ENCODE results near the gene CHN1.

Gene CHN1

DNA sequence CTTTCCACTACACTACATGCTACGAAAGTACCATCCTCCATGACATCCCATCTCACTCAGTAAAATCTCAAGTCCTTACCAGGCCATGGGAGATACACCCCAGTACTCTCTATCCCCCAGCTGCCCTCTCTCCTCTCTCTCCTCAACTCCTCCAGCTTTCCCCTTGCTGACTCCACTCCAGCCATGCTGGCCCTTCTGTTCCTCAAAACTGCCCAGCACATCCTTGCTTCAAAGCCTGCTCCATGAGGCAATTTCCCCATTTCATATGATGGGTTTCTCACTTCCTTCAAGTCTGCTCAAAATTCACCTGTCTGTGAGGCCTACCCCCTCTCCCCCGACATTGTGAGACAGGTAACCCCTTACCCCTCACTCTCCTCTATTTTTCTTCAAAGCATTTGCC, 8.6 kb downstream of the CHN1 start:
- no peak for TF ChIP-seq SIN3A (IDR thresholded peaks at IDR 0.05; ENCODE audit: borderline replicate concordance, insufficient read depth, low read length)
- TF ChIP-seq, protein P1, sequence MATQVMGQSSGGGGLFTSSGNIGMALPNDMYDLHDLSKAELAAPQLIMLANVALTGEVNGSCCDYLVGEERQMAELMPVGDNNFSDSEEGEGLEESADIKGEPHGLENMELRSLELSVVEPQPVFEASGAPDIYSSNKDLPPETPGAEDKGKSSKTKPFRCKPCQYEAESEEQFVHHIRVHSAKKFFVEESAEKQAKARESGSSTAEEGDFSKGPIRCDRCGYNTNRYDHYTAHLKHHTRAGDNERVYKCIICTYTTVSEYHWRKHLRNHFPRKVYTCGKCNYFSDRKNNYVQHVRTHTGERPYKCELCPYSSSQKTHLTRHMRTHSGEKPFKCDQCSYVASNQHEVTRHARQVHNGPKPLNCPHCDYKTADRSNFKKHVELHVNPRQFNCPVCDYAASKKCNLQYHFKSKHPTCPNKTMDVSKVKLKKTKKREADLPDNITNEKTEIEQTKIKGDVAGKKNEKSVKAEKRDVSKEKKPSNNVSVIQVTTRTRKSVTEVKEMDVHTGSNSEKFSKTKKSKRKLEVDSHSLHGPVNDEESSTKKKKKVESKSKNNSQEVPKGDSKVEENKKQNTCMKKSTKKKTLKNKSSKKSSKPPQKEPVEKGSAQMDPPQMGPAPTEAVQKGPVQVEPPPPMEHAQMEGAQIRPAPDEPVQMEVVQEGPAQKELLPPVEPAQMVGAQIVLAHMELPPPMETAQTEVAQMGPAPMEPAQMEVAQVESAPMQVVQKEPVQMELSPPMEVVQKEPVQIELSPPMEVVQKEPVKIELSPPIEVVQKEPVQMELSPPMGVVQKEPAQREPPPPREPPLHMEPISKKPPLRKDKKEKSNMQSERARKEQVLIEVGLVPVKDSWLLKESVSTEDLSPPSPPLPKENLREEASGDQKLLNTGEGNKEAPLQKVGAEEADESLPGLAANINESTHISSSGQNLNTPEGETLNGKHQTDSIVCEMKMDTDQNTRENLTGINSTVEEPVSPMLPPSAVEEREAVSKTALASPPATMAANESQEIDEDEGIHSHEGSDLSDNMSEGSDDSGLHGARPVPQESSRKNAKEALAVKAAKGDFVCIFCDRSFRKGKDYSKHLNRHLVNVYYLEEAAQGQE (IDR thresholded peaks at IDR 0.05; ENCODE audit: insufficient read depth in 1 of 2, low read depth in 2 of 2, low read length in 2 of 2): no peak
- TF ChIP-seq TAF1 (IDR thresholded peaks at IDR 0.05; ENCODE audit: borderline replicate concordance, insufficient read depth, low read length): no peak
- TF ChIP-seq FOXP2 (optimal IDR thresholded peaks at IDR 0.05; ENCODE audit: borderline replicate concordance, extremely low read depth, extremely low read length, insufficient read depth): no peak
- no peak for TF ChIP-seq POLR2AphosphoS5 (IDR thresholded peaks at IDR 0.05; ENCODE audit: low read depth, low read length)

DNA sequence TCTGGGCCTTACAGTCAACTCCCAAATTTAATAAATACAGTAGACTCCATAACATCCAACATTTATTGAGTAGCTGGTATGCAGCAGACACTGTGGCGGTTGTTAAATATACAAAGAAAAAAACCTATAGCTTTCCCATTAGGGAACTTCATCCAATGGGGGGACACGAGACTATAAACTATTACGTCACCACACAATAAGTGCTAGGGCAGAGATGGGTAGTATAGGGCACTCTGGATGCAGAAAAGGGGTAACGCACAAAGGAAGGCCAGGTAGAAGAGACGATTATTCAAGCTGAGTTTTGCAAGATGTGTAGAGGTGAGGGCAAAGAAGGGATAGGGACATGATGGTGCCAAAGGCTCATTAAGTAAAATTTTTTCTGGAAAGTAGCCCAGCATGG, 10.8 kb downstream of the CHN1 start:
- TF ChIP-seq POLR2AphosphoS5 (IDR thresholded peaks at IDR 0.05; ENCODE audit: low read depth, low read length) (no peak), TAF1 (IDR thresholded peaks at IDR 0.05; ENCODE audit: borderline replicate concordance, insufficient read depth, low read length) (no peak), SIN3A (IDR thresholded peaks at IDR 0.05; ENCODE audit: borderline replicate concordance, insufficient read depth, low read length) (no peak), FOXP2 (optimal IDR thresholded peaks at IDR 0.05; ENCODE audit: borderline replicate concordance, extremely low read depth, extremely low read length, insufficient read depth) (no peak)
- TF ChIP-seq, protein P1 (IDR thresholded peaks at IDR 0.05; ENCODE audit: insufficient read depth in 1 of 2, low read depth in 2 of 2, low read length in 2 of 2): no peak

DNA sequence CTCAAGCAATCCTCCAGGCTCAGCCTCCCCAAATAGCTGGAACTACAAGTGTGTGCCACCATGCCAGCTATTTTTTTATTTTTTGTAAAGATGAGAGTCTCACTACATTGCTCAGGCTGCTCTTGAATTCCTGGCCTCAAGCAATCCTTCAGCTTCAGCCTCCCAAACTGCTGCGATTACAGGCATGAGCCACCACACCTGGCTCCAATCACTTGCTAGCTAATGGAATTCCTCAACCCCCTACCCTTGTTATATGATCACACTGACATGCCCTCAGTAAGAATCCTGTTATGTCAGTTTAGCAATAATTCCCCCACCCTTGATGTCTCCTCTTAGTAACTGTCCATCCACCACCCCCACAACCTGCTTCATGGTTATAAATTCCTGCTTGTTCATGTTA, 12.3 kb downstream of the CHN1 start:
- no peak for TF ChIP-seq SIN3A (IDR thresholded peaks at IDR 0.05; ENCODE audit: borderline replicate concordance, insufficient read depth, low read length)
- TF ChIP-seq FOXP2 (optimal IDR thresholded peaks at IDR 0.05; ENCODE audit: borderline replicate concordance, extremely low read depth, extremely low read length, insufficient read depth): no peak
- TF ChIP-seq, protein P1 (IDR thresholded peaks at IDR 0.05; ENCODE audit: insufficient read depth in 1 of 2, low read depth in 2 of 2, low read length in 2 of 2): no peak
- TF ChIP-seq POLR2AphosphoS5 (IDR thresholded peaks at IDR 0.05; ENCODE audit: low read depth, low read length): no peak
- no peak for TF ChIP-seq TAF1 (IDR thresholded peaks at IDR 0.05; ENCODE audit: borderline replicate concordance, insufficient read depth, low read length)

DNA sequence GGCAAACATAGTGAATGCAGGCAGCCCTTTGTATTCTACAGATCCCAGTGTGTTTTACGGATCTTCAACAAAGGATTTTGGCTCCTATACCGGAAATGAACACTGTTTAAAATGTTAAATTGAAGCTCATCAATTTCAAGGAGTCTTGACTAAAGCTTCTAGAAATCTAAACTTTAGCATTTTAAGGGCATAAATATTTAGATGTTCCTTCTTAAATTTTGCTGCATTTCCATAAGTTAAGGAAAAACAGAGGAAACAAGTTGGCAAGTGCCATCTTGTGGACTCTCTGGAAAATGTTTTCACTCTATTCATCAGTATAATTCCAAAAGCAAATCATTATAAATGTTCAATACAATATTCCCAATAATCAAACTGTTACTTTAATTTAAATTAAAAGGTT, 19.6 kb downstream of the CHN1 start:
- TF ChIP-seq FOXP2 (optimal IDR thresholded peaks at IDR 0.05; ENCODE audit: borderline replicate concordance, extremely low read depth, extremely low read length, insufficient read depth) (no peak), SIN3A (IDR thresholded peaks at IDR 0.05; ENCODE audit: borderline replicate concordance, insufficient read depth, low read length) (no peak), POLR2AphosphoS5 (IDR thresholded peaks at IDR 0.05; ENCODE audit: low read depth, low read length) (no peak), TAF1 (IDR thresholded peaks at IDR 0.05; ENCODE audit: borderline replicate concordance, insufficient read depth, low read length) (no peak)
- TF ChIP-seq, protein P1 (IDR thresholded peaks at IDR 0.05; ENCODE audit: insufficient read depth in 1 of 2, low read depth in 2 of 2, low read length in 2 of 2): no peak

DNA sequence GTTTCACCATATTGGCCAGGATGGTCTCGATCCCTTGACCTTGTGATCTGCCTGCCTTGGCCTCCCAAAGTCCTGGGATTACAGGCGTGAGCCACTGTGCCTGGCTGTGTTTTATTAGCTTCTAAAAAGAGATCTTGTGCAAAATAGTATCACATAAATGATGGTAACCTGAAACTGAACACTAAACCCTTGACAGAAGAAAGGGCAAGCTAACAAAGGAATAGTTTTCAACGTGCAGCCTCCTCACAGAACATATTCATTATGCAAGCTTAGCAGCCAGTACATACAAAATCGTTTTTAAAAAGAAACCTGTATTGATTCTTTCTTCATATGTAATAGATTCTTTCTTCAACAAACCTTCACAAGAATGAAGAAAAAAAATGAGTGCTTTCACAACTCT, 20.6 kb downstream of the CHN1 start:
- no peak for TF ChIP-seq POLR2AphosphoS5 (IDR thresholded peaks at IDR 0.05; ENCODE audit: low read depth, low read length)
- no peak for TF ChIP-seq FOXP2 (optimal IDR thresholded peaks at IDR 0.05; ENCODE audit: borderline replicate concordance, extremely low read depth, extremely low read length, insufficient read depth)
- TF ChIP-seq, protein P1 (IDR thresholded peaks at IDR 0.05; ENCODE audit: insufficient read depth in 1 of 2, low read depth in 2 of 2, low read length in 2 of 2): no peak
- TF ChIP-seq SIN3A (IDR thresholded peaks at IDR 0.05; ENCODE audit: borderline replicate concordance, insufficient read depth, low read length): no peak
- no peak for TF ChIP-seq TAF1 (IDR thresholded peaks at IDR 0.05; ENCODE audit: borderline replicate concordance, insufficient read depth, low read length)
